Neural cell (in vitro differentiated cells): ENCODE measurements around the gene NTRK2. TPM values are rescaled to one million over a fixed set of nuclear protein-coding genes. Genes with fewer than 3 reads are reported as not detected.
A peak's percentile ranks its signal among the peaks of the same experiment; 100 is the strongest.

Experiments used
- H2AFZ ChIP-seq: fragments of 200-600, 300-800 bp; sonication (generic), shearing (Covaris generic); 2 replicates; pipeline ENCODE4 v1.6.0; 2014; ENCODE audit warnings: low read depth, mild to moderate bottlenecking, antibody characterized with exemption, low read length, moderate library complexity
- H3F3A ChIP-seq: fragments of 200-600 bp; shearing (Covaris generic); 2 replicates; pipeline ENCODE4 v1.6.1; 2016; ENCODE audit warnings: mild to moderate bottlenecking, moderate library complexity, mixed read lengths, antibody characterized with exemption, low read length; ENCODE audit not compliant: insufficient read depth, poor library complexity, severe bottlenecking
- H3K27ac ChIP-seq: fragments of 200-600, 300-800 bp; sonication (generic), shearing (Covaris generic); 2 replicates; pipeline ENCODE4 v1.5.1; 2014; ENCODE audit warnings: mild to moderate bottlenecking, low read length, moderate library complexity
- H3K27me3 ChIP-seq: fragments of 300-800, 200-600 bp; sonication (generic), shearing (Covaris generic); 2 replicates; pipeline ENCODE4 v1.6.0; 2014; ENCODE audit warnings: mild to moderate bottlenecking, low read depth, low read length, moderate library complexity; ENCODE audit not compliant: insufficient read depth
- H3K36me3 ChIP-seq: fragments of 300-800, 200-600 bp; sonication (generic), shearing (Covaris generic); 2 replicates; pipeline ENCODE4 v1.5.1; 2014; ENCODE audit warnings: mild to moderate bottlenecking, antibody characterized with exemption, low read length, moderate library complexity; ENCODE audit not compliant: insufficient read depth
- H3K4me2 ChIP-seq: fragments of 300-800, 200-600 bp; sonication (generic), shearing (Covaris generic); 2 replicates; pipeline ENCODE4 v1.6.0; 2014; ENCODE audit warnings: mild to moderate bottlenecking, low read length
- H3K4me3 ChIP-seq: fragments of 300-800, 200-600 bp; sonication (generic), shearing (Covaris generic); 2 replicates; pipeline ENCODE4 v1.5.1; 2014; ENCODE audit warnings: mild to moderate bottlenecking, low read length, moderate library complexity
- H3K79me2 ChIP-seq: fragments of 200-600 bp; shearing (Covaris generic); replicated peaks from 2 replicates; pipeline ENCODE4 v1.6.0; 2014; ENCODE audit warnings: mild to moderate bottlenecking, low read length, moderate library complexity; ENCODE audit not compliant: insufficient read depth
- H3K9ac ChIP-seq: fragments of 300-800, 200-600 bp; sonication (generic), shearing (Covaris generic); 2 replicates; pipeline ENCODE4 v1.6.1; 2016; ENCODE audit warnings: mild to moderate bottlenecking, low read length, mixed read lengths
- H3K9me2 ChIP-seq: fragments of 200-600 bp; shearing (Covaris generic); 2 replicates; pipeline ENCODE4 v1.6.1; 2016; ENCODE audit warnings: mild to moderate bottlenecking, low read length, mixed read lengths; ENCODE audit not compliant: insufficient read depth
- H3K9me3 ChIP-seq: fragments of 200-600, 300-800 bp; sonication (generic), shearing (Covaris generic); 2 replicates; pipeline ENCODE4 v1.6.1; 2016; ENCODE audit warnings: mild to moderate bottlenecking, mixed run types, low read length, moderate library complexity, mixed read lengths
- H4K20me1 ChIP-seq: fragments of 200-600 bp; shearing (Covaris generic); 2 replicates; pipeline ENCODE4 v1.6.1; 2016; ENCODE audit warnings: mild to moderate bottlenecking, mixed run types; ENCODE audit not compliant: insufficient read depth
- EP300 ChIP-seq: fragments of 450-650 bp; conservative IDR thresholded peaks from 2 replicates; pipeline ENCODE4 v1.6.1; 2014; ENCODE audit warnings: antibody characterized with exemption, mild to moderate bottlenecking, moderate library complexity; ENCODE audit not compliant: poor library complexity, severe bottlenecking
- EZH2 ChIP-seq: fragments of 200-600, 300-800 bp; shearing (Covaris generic), sonication (generic); IDR thresholded peaks from 2 replicates; pipeline ENCODE4 v1.6.1; 2014; ENCODE audit warnings: antibody characterized with exemption, low read length, borderline replicate concordance, mild to moderate bottlenecking; ENCODE audit not compliant: insufficient read depth, poor library complexity, severe bottlenecking
- MXI1 ChIP-seq: fragments of 450-650 bp; conservative IDR thresholded peaks from 2 replicates; pipeline ENCODE4 v1.6.1; 2014; ENCODE audit warnings: antibody characterized with exemption, mild to moderate bottlenecking; ENCODE audit not compliant: poor library complexity, severe bottlenecking
- POLR2AphosphoS5 ChIP-seq: IDR thresholded peaks from 2 replicates; pipeline ENCODE4 v1.6.1; 2012
- RAD21 ChIP-seq: fragments of 450-650 bp; conservative IDR thresholded peaks from 2 replicates; pipeline ENCODE4 v1.6.1; 2014; ENCODE audit warnings: antibody characterized with exemption, mild to moderate bottlenecking, moderate library complexity
- SMC3 ChIP-seq: fragments of 450-650 bp; conservative IDR thresholded peaks from 2 replicates; pipeline ENCODE4 v1.6.1; 2014; ENCODE audit warnings: antibody characterized with exemption, mild to moderate bottlenecking, moderate library complexity; ENCODE audit not compliant: poor library complexity
- TAF1 ChIP-seq: IDR thresholded peaks from 2 replicates; pipeline ENCODE4 v1.6.1; 2012; ENCODE audit warnings: low read depth
- polyA plus RNA-seq: library from polyadenylated mRNA; depleted of rRNA; stranded (reverse); fragments of >200 nt; gene quantifications from 2 replicates; pipeline ENCODE4 v1.2.3, GENCODE V29; 2014
- TF ChIP-seq, protein P1 (sequence below): fragments of 450-650 bp; IDR thresholded peaks from 2 replicates; pipeline ENCODE4 v1.5.1; 2014; ENCODE audit warnings: antibody characterized with exemption, mild to moderate bottlenecking, moderate library complexity; ENCODE audit not compliant: poor library complexity, severe bottlenecking
- TF ChIP-seq, protein P2 (sequence below): IDR thresholded peaks from 2 replicates; pipeline ENCODE4 v1.6.1; 2012; ENCODE audit warnings: borderline replicate concordance

The NTRK2 gene
- polyA plus RNA-seq, 1 donor from 2014 or later, result 14.2 TPM

DNA sequence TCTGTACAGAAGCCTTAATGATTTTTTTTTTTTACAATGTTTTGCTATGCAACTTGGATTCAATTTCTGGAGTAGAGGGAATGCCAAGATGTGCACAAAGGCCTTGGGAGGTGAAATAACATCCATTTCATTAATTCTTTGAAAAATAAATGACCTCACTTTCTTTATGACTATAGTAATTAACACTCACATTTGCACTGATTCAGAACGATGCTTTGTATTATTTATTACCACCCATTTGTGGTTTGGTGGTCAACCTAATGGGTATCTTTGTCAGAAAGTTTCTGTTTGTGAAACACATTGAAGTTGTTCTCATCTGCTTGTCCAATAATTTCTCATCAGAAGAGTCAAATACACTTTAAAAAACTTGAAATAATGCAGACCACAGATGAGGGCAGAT, 169.3 kb downstream of the NTRK2 start:
- H4K20me1 ChIP-seq, result no peaks in the 10 kb centered on the region
- no peaks in the 10 kb centered on the region for H3K9me3 ChIP-seq
- no peak overlapping the region for H3K27ac ChIP-seq
- no peaks in the 10 kb centered on the region for H3F3A ChIP-seq
- TF ChIP-seq EP300 (no peak), RAD21 (no peak), MXI1 (no peak), TAF1 (no peak), POLR2AphosphoS5 (no peak), SMC3 (no peak), EZH2 (no peak)
- TF ChIP-seq, protein P1, sequence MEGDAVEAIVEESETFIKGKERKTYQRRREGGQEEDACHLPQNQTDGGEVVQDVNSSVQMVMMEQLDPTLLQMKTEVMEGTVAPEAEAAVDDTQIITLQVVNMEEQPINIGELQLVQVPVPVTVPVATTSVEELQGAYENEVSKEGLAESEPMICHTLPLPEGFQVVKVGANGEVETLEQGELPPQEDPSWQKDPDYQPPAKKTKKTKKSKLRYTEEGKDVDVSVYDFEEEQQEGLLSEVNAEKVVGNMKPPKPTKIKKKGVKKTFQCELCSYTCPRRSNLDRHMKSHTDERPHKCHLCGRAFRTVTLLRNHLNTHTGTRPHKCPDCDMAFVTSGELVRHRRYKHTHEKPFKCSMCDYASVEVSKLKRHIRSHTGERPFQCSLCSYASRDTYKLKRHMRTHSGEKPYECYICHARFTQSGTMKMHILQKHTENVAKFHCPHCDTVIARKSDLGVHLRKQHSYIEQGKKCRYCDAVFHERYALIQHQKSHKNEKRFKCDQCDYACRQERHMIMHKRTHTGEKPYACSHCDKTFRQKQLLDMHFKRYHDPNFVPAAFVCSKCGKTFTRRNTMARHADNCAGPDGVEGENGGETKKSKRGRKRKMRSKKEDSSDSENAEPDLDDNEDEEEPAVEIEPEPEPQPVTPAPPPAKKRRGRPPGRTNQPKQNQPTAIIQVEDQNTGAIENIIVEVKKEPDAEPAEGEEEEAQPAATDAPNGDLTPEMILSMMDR, result no peak
- TF ChIP-seq, protein P2, sequence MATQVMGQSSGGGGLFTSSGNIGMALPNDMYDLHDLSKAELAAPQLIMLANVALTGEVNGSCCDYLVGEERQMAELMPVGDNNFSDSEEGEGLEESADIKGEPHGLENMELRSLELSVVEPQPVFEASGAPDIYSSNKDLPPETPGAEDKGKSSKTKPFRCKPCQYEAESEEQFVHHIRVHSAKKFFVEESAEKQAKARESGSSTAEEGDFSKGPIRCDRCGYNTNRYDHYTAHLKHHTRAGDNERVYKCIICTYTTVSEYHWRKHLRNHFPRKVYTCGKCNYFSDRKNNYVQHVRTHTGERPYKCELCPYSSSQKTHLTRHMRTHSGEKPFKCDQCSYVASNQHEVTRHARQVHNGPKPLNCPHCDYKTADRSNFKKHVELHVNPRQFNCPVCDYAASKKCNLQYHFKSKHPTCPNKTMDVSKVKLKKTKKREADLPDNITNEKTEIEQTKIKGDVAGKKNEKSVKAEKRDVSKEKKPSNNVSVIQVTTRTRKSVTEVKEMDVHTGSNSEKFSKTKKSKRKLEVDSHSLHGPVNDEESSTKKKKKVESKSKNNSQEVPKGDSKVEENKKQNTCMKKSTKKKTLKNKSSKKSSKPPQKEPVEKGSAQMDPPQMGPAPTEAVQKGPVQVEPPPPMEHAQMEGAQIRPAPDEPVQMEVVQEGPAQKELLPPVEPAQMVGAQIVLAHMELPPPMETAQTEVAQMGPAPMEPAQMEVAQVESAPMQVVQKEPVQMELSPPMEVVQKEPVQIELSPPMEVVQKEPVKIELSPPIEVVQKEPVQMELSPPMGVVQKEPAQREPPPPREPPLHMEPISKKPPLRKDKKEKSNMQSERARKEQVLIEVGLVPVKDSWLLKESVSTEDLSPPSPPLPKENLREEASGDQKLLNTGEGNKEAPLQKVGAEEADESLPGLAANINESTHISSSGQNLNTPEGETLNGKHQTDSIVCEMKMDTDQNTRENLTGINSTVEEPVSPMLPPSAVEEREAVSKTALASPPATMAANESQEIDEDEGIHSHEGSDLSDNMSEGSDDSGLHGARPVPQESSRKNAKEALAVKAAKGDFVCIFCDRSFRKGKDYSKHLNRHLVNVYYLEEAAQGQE, result no peak
- no peak overlapping the region for H3K9ac ChIP-seq
- no peaks in the 10 kb centered on the region for H3K9me2 ChIP-seq
- H3K27me3 ChIP-seq, result no peaks in the 10 kb centered on the region
- no peak overlapping the region for H3K4me2 ChIP-seq
- H3K79me2 ChIP-seq, result no peaks in the 10 kb centered on the region
- H3K36me3 ChIP-seq, result no peaks in the 10 kb centered on the region
- no peak overlapping the region for H2AFZ ChIP-seq
- H3K4me3 ChIP-seq, result no peak overlapping the region

DNA sequence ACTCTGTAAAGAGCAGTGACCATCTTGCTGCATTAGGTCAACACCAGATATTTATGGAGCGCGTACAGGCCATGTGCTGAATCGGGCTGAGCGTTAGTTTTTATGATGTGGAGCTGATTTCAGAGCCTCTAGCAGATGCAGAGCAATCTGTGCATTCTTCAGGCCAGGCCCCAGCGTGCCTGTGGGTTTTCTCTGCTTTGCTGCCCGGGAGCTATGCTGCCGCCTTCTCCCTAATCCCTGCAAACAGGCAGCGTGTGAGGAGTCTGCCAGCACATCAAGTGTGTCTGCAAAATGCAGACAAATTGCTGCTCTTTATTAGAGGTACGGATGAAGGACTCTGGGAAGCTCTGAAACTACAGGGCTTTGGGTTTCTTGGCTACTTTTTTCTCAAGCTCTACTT, 170.0 kb downstream of the NTRK2 start:
- H3F3A ChIP-seq, result no peaks in the 10 kb centered on the region
- no peaks in the 10 kb centered on the region for H4K20me1 ChIP-seq
- H3K36me3 ChIP-seq, result no peaks in the 10 kb centered on the region
- H3K4me2 ChIP-seq, result no peak overlapping the region
- H2AFZ ChIP-seq, result no peak overlapping the region
- no peaks in the 10 kb centered on the region for H3K79me2 ChIP-seq
- TF ChIP-seq RAD21, result no peak
- TF ChIP-seq, protein P1, result no peak
- TF ChIP-seq EZH2, result no peak
- no peak for TF ChIP-seq TAF1
- no peak for TF ChIP-seq SMC3
- no peak for TF ChIP-seq POLR2AphosphoS5
- TF ChIP-seq EP300, result no peak
- TF ChIP-seq, protein P2, result no peak
- no peak for TF ChIP-seq MXI1
- no peak overlapping the region for H3K27ac ChIP-seq
- H3K9ac ChIP-seq, result peak overlapping the region; percentile 22
- H3K9me2 ChIP-seq, result no peaks in the 10 kb centered on the region
- H3K4me3 ChIP-seq, result peak overlapping the region; percentile 10
- no peaks in the 10 kb centered on the region for H3K9me3 ChIP-seq
- no peaks in the 10 kb centered on the region for H3K27me3 ChIP-seq
